Thoracic aorta (tissue), 2 donors: Measurements from ENCODE around the gene LCK. TPM values are rescaled to one million over a fixed set of nuclear protein-coding genes. Genes with fewer than 3 reads are reported as not detected.
A peak's percentile ranks its signal among the peaks of the same experiment; 100 is the strongest.
"Not testable (repeated sequence)": the region's sequence is repeated elsewhere in the genome, so short reads cannot be mapped to it uniquely, and the experiment has no call there.

ENCODE experiments used
- ATAC-seq: fragments of 150-250 bp; one replicate; pipeline ENCODE4 v1.8.0; 2017; ENCODE audit warnings: low read depth; ENCODE audit not compliant: insufficient number of reproducible peaks, low FRiP score
- DNase-seq: peaks from one replicate; pipeline ENCODE4 v3.0.0-alpha.2; 2020; ENCODE audit warnings: low spot score
- H3K27ac ChIP-seq, 2 donors: fragments of 200-600 bp; sonication (generic); 1 replicate in 1 of 2; 2 replicates in 1 of 2; pipeline ENCODE4 v1.5.1; 2016; ENCODE audit warnings: mild to moderate bottlenecking in 2 of 2, moderate library complexity in 2 of 2
- H3K27me3 ChIP-seq: fragments of 200-600 bp; sonication (generic); replicated peaks from 2 replicates; pipeline ENCODE4 v1.6.0; 2016; ENCODE audit warnings: mild to moderate bottlenecking; ENCODE audit not compliant: insufficient read depth
- H3K36me3 ChIP-seq: fragments of 200-600 bp; sonication (generic); one replicate; pipeline ENCODE4 v1.5.1; 2016
- H3K4me1 ChIP-seq, 2 donors: fragments of 200-600 bp; sonication (generic); 1 replicate in 1 of 2; 2 replicates in 1 of 2; pipeline versions ENCODE4 v1.5.1 to v1.6.0; 2016; ENCODE audit warnings: low read depth in 2 of 2, mild to moderate bottlenecking in 1 of 2; ENCODE audit not compliant: control insufficient read depth in 1 of 2
- H3K4me3 ChIP-seq: fragments of 200-600 bp; sonication (generic); 2 replicates; pipeline ENCODE4 v1.5.1; 2016; ENCODE audit warnings: mild to moderate bottlenecking
- H3K9me3 ChIP-seq: fragments of 200-600 bp; sonication (generic); 2 replicates; pipeline ENCODE4 v1.5.1; 2016
- CTCF ChIP-seq: fragments of 200-600 bp; sonication (generic); IDR thresholded peaks from one replicate; pipeline ENCODE4 v1.5.1; 2019; ENCODE audit warnings: antibody characterized with exemption
- total RNA-seq, 2 donors: library from RNA; depleted of rRNA; stranded (reverse); fragments of >200 nt; gene quantifications; one replicate each; pipeline versions ENCODE4 v1.1.0 to v1.2.3, GENCODE V29; 2016

The LCK gene
- total RNA-seq, 2 donors from 2014 or later = 4.1 to 10.5 TPM

DNA sequence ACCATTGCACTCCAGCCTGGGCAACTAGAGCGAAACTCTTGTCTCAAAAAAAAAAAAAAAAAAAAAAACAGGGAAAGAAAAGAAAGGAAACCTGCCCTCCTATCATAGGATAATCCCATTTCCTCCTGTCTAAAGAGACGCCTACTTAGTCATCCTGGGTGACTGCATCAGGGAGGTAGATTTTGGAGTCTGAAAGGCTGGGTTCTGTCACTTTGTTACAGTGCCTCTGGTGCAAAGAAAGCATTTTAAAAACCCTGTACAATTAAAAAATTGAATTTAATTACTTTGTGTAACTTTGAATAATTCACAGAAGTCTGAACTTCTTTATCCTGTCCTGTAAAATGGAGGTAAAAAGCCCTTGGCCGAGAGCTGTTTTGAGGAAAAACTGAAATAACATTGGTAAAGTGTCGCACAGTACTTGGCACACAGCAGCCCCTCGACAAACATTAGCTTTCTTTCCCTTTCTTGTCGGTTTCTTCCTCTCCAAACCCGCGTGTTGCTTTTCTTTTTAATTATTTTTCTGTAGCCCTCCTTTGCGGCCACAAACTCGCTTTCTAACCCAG, 40.2 kb downstream of the LCK start:
- H3K27me3 ChIP-seq = no peaks in the 10 kb centered on the region
- no peak for DNase-seq
- H3K36me3 ChIP-seq = no peaks in the 10 kb centered on the region
- peak overlapping the region; percentile 92 for H3K4me3 ChIP-seq
- H3K27ac ChIP-seq = peak overlapping the region; percentile 77
- no peaks in the 10 kb centered on the region for H3K9me3 ChIP-seq
- peaks cover 2 to 13% of the 10 kb centered on the region in 2 donors for H3K4me1 ChIP-seq
- no peak for ATAC-seq
- no peak for TF ChIP-seq CTCF

DNA sequence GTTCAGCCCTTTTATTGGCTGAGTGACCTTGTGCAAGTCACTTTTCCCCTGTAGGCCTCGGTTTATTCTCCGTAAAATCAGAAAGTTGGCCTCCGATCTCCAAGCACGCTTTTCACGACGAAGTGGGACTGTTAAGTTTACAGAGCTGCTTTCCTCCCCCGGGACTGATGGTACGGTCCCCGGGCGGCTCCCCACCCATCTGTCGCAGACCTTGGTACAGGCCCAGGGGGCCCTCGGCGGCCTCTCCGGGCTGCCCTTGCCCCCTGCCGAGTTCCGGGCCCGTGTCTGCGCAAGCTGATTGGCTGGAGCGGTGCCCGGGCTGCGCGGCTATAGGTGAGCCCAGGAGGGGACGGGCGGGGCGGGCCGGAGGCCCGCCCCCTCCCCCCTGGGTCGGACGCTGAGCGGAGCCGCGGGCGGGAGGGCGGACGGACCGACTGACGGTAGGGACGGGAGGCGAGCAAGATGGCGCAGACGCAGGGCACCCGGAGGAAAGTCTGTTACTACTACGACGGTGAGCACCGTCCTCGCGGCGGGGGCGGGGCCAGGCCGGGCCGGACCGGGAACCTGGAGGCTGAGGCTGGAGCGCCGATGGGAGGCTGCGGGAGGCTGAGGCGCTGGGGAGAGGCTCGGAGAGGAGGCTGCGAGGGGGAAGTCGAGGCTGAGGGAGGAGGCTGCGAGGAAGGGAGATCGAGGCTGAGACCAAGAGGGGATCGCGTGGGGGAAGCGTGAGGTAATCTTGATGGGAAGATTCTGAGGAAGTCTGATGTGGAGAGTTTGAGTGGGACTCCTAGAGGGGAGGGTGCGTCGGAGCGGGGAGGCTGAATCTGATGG, 40.9 kb downstream of the LCK start, which contains the start of gene HDAC1:
Gene HDAC1, plus strand, starts transcription at position 376 of the 831 bp plus-strand sequence. Its CDS starts 87 bp downstream, at position 463.
- Histone ChIP-seq H3K4me3 (peak within 1 kb of the TSS; percentile 92), H3K27me3 (no peaks in the 10 kb centered on the region), H3K36me3 (no peaks in the 10 kb centered on the region), H3K9me3 (no peaks in the 10 kb centered on the region), H3K27ac (peak within 1 kb of the TSS; percentile 77), H3K4me1 (peaks cover 2 to 13% of the 10 kb centered on the region in 2 donors)
- peak; percentile 86 for DNase-seq
- ATAC-seq = peak; percentile 94
- no peak for TF ChIP-seq CTCF

DNA sequence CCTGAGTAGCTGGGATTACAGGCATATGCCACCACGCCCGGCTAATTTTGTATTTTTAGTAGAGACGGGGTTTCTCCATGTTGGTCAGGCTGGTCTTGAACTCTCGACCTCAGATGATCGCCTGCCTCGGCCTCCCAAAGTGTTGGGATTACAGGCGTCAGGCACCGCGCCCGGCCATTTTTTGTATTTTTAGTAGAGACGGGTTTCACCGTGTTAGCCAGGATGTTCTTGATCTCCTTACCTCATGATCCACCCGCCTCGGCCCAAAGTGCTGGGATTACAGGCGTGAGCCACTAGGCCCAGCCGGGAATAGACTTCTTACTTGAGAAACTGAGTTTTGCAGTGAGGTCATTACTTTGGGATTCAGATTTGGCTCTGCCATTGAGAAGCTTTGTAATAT, 47.1 kb downstream of the LCK start:
- ATAC-seq, DNase-seq, H3K27ac ChIP-seq, H3K4me1 ChIP-seq, H3K4me3 ChIP-seq, H3K27me3 ChIP-seq, H3K36me3 ChIP-seq, H3K9me3 ChIP-seq: not testable (repeated sequence)

GRCh38 chr1:32299327-32299726, 48.3 kb downstream of the LCK start:
- H3K4me1 ChIP-seq = no peaks in the 10 kb centered on the region
- no peaks in the 10 kb centered on the region for H3K27me3 ChIP-seq
- ATAC-seq (no peak), DNase-seq (no peak)
- no peak for TF ChIP-seq CTCF
- H3K9me3 ChIP-seq = no peaks in the 10 kb centered on the region
- H3K4me3 ChIP-seq = no peak overlapping the region
- H3K27ac ChIP-seq = no peak overlapping the region
- H3K36me3 ChIP-seq = peaks cover 15% of the 10 kb centered on the region

- H3K27me3 ChIP-seq = no peaks in the 10 kb centered on the region
- ATAC-seq = no peak
These were observed 52.3 kb downstream of the LCK start for GRCh38 chr1:32303358-32303757.

More at GRCh38 chr1:32303358-32303757, 52.3 kb downstream of the LCK start:
- DNase-seq = no peak
- Histone ChIP-seq H3K4me3 (no peak overlapping the region), H3K36me3 (peaks cover 27% of the 10 kb centered on the region), H3K27ac (no peak overlapping the region), H3K4me1 (no peaks in the 10 kb centered on the region), H3K9me3 (no peaks in the 10 kb centered on the region)
- TF ChIP-seq CTCF = no peak
